ENCODE results near the gene EIF4G3. TPM values are rescaled to one million over a fixed set of nuclear protein-coding genes. Genes with fewer than 3 reads are reported as not detected.
A peak's percentile ranks its signal among the peaks of the same experiment; 100 is the strongest.

The EIF4G3 gene
- total and polyA plus RNA-seq, 9 of the 15 experiments (the other 6 are each of a cell fraction or from before 2014, with no cell fraction given), result 6.7 to 40.5 (median 32.1) TPM

GRCh38 chr1:21106709-21107108 lies 70.0 kb downstream of the EIF4G3 start (continued):
- no peak for TF ChIP-seq E2F6 (IDR thresholded peaks at IDR 0.05; ENCODE audit: borderline replicate concordance in 1 of 2, extremely low read depth in 1 of 2, insufficient read depth in 1 of 2, insufficient read length in 1 of 2, low read depth in 1 of 2, low read length in 1 of 2, poor library complexity in 1 of 2, severe bottlenecking in 1 of 2)

GRCh38 chr1:21106238-21106637 lies 70.5 kb downstream of the EIF4G3 start:
- BruUV-seq (replicated peaks), result no TSS peak

More at GRCh38 chr1:21106238-21106637, 70.5 kb downstream of the EIF4G3 start:
- Histone ChIP-seq H3K4me3 (no peak overlapping the region), H3K36me3 (ENCODE audit: control insufficient read depth, insufficient read depth, low read length) (peaks cover 13% of the 10 kb centered on the region; the same call in 2 of the 3 replicates), H3K4me1 (replicated peaks in 1 of 2; ENCODE audit: control insufficient read depth in 2 of 2, insufficient read depth in 2 of 2, low read length in 2 of 2) (no peaks in the 10 kb centered on the region), H2AFZ (ENCODE audit: low read depth, low read length) (no peak overlapping the region), H3K9me3 (replicated peaks; ENCODE audit: control insufficient read depth, insufficient read depth, low read depth, low read length) (no peaks in the 10 kb centered on the region), H3K4me2 (ENCODE audit: insufficient read depth, low read length) (no peak overlapping the region), H3K9ac (ENCODE audit: insufficient read depth in 1 of 2, low read depth in 2 of 2, low read length in 2 of 2) (no peak overlapping the region), H3K27me3 (ENCODE audit: control insufficient read depth in 2 of 2, insufficient read depth in 2 of 2, low read length in 2 of 2) (no peaks in the 10 kb centered on the region), H3K9me1 (ENCODE audit: control insufficient read depth, insufficient read depth, low read length) (no peaks in the 10 kb centered on the region), H4K20me1 (replicated peaks; ENCODE audit: control insufficient read depth, insufficient read depth, low read length) (no peaks in the 10 kb centered on the region), H3K27ac (ENCODE audit: extremely low read depth, low read depth, low read length) (no peak overlapping the region), H3K79me2 (ENCODE audit: control insufficient read depth, insufficient read depth, low read length) (no peaks in the 10 kb centered on the region)
- in situ Hi-C loops (cut with MboI) (no loop called here), intact Hi-C loops (cut with micrococcal nuclease) (no loop called here)
- ChIA-PET CTCF (ENCODE audit: low intra/inter-chr PET ratio) (no interaction called here), POLR2A (interaction anchor here (0.8 kb wide), 1 partner anchor 11 kb away, joined by 3 read pairs; no protein-coding TSS in a partner anchor)
- WGBS (ENCODE audit: insufficient coverage, low coverage, missing lambda C conversion rate), result 47% methylated on average over 2 of the region's 2 CpGs
- DNase-seq (ENCODE audit: extremely low read depth in 1 of 4, low spot score in 3 of 4) (no peak), FAIRE-seq (no peak), ATAC-seq (no peak)
- TF ChIP-seq TEAD4 (IDR thresholded peaks at IDR 0.05; ENCODE audit: low read length) (no peak), TEAD4 (CRISPR knock-in tag; IDR thresholded peaks at IDR 0.05; ENCODE audit: borderline replicate concordance) (no peak), TSC22D4 (tag; IDR thresholded peaks at IDR 0.05) (no peak), BACH1 (tag; IDR thresholded peaks at IDR 0.05) (no peak), CEBPB (tag; IDR thresholded peaks at IDR 0.05) (peak; percentile 76), HMBOX1 (IDR thresholded peaks at IDR 0.05) (peak; percentile 88), CEBPG (CRISPR knock-in tag; IDR thresholded peaks at IDR 0.05) (no peak), CEBPG (tag; conservative IDR thresholded peaks at IDR 0.05 in 1 of 2, IDR thresholded peaks at IDR 0.05 in 1 of 2) (peak; percentile 40 to 56; a peak in 1 of 4 replicates), ILK (tag; IDR thresholded peaks at IDR 0.05; ENCODE audit: borderline replicate concordance, low read depth) (no peak)

Measured in K562 (cell line).